PC-9 (cell line): ENCODE results near the gene HPN. TPM values are rescaled to one million over a fixed set of nuclear protein-coding genes. Genes with fewer than 3 reads are reported as not detected.
A peak's percentile ranks its signal among the peaks of the same experiment; 100 is the strongest.
"Not testable (repeated sequence)": the region's sequence is repeated elsewhere in the genome, so short reads cannot be mapped to it uniquely, and the experiment has no call there.

Experiments used
- BruUV-seq: library from RNA; stranded (reverse); fragments of 400-500 nt; replicated peaks from 2 replicates; lab custom pipeline; 2021; lab: Mats Ljungman, UMichigan
- CTCF ChIA-PET: fragments of 300-600 bp; sonication (Branson Sonifier 250); formaldehyde crosslinking; loops from one replicate; lab custom pipeline; 2022; ENCODE audit warnings: antibody characterized with exemption; lab: Charles Lee
- POLR2A ChIA-PET: fragments of 300-600 bp; sonication (Branson Sonifier 250); formaldehyde crosslinking; loops from one replicate; lab custom pipeline; 2022; ENCODE audit warnings: antibody characterized with exemption; ENCODE audit not compliant: unreplicated experiment; lab: Charles Lee
- DNase-seq, 2 experiments: peaks; one replicate each; pipeline versions ENCODE4 v3.0.0 to v3.0.0-alpha.2; 2015 to 2022; ENCODE audit warnings: mixed read lengths in 1 of 2
- H2AFZ ChIP-seq: fragments of 200-600 bp; sonication (generic); 2 replicates; pipeline ENCODE4 v1.8.1; 2017; ENCODE audit warnings: antibody characterized with exemption
- H3F3A ChIP-seq: fragments of 200-600 bp; sonication (generic); 2 replicates; pipeline ENCODE4 v1.8.1; 2017; ENCODE audit warnings: antibody characterized with exemption, mild to moderate bottlenecking, low read depth; ENCODE audit not compliant: insufficient read depth
- H3K27ac ChIP-seq: fragments of 200-600 bp; sonication (generic); 2 replicates; pipeline ENCODE4 v1.6.1; 2016; ENCODE audit warnings: mixed run types
- H3K27me3 ChIP-seq: fragments of 200-600 bp; sonication (generic); 2 replicates; pipeline ENCODE4 v1.6.1; 2016; ENCODE audit warnings: low read depth, mixed run types; ENCODE audit not compliant: insufficient read depth
- H3K36me3 ChIP-seq: fragments of 200-600 bp; sonication (generic); 2 replicates; pipeline ENCODE4 v1.6.1; 2016; ENCODE audit warnings: low read depth, mixed run types
- H3K4me1 ChIP-seq: fragments of 200-600 bp; sonication (generic); replicated peaks from 2 replicates; pipeline ENCODE4 v1.6.1; 2016; ENCODE audit warnings: mixed run types; ENCODE audit not compliant: insufficient read depth
- H3K4me2 ChIP-seq: fragments of 200-600 bp; sonication (generic); 2 replicates; pipeline ENCODE4 v1.6.1; 2017; ENCODE audit warnings: mixed run types
- H3K4me3 ChIP-seq: fragments of 200-600 bp; sonication (generic); 2 replicates; pipeline ENCODE4 v1.6.1; 2016; ENCODE audit warnings: mixed run types
- H3K79me2 ChIP-seq: fragments of 200-600 bp; sonication (generic); 2 replicates; pipeline ENCODE4 v1.6.1; 2017; ENCODE audit warnings: low read depth, mixed run types
- H3K9me2 ChIP-seq: fragments of 200-600 bp; sonication (generic); 2 replicates; pipeline ENCODE4 v1.8.1; 2017; ENCODE audit warnings: mild to moderate bottlenecking; ENCODE audit not compliant: insufficient read depth
- H3K9me3 ChIP-seq: fragments of 200-600 bp; sonication (generic); 2 replicates; pipeline ENCODE4 v1.8.1; 2016; ENCODE audit warnings: low read depth; ENCODE audit not compliant: insufficient read depth
- H4K20me1 ChIP-seq: fragments of 200-600 bp; sonication (generic); 2 replicates; pipeline ENCODE4 v1.8.1; 2017; ENCODE audit not compliant: insufficient read depth
- EZH2 ChIP-seq: fragments of 200-600 bp; sonication (generic); IDR thresholded peaks from 2 replicates; pipeline ENCODE4 v1.8.0; 2017; ENCODE audit warnings: antibody characterized with exemption, low read depth
- intact Hi-C: fragments of 100-400 bp; cut with micrococcal nuclease; formaldehyde crosslinking; loops from one replicate; pipeline ENCODE4 v1.10.0; 2022; ENCODE audit not compliant: unreplicated experiment
- total RNA-seq: library from RNA; stranded (reverse); gene quantifications from 2 replicates; pipeline ENCODE4 v1.2.3, GENCODE V29; 2021
- TF ChIP-seq, protein P1 (sequence below): fragments of 200-600 bp; sonication (generic); conservative IDR thresholded peaks from 2 replicates; pipeline ENCODE4 v1.6.1; 2017; ENCODE audit warnings: mixed run types, antibody characterized with exemption, mild to moderate bottlenecking, moderate library complexity

The HPN gene
- total RNA-seq, 1 experiment from 2014 or later = 12.3 TPM

DNA sequence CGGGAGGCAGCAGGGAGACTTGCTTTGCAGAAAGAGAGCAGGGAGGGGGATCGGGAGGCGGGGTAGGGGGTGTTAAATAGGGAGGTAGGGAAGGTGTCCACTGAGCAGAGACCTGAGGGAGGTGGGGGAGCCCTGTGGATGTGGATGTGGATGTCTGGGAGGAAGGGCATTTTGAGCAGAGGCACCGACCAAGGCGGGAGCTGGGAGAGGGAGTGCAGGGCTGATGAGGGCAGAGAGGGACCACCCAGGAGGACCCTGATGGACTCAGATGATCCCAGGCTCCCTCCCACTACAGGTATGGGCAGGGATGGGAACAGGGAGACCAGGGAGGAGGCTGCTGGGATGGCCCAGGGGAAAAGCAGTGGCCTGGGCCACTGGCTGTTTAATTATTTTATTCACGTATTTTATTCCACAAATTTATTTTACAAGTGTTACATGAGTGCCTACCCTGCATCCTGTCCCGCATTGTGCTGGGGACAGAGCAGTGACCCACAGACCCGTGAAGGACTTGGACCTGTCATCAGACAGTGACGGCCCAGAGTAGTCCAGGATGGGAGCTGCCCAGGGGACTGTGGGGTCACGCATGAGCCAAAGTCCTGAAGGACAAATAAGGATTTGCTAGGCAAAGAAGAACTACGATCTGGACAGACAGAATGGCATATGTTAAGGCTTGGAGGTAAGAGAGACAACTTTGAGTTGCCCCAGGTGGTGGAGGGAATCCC lies 36.1 kb upstream of the HPN start:
- no TSS peak for BruUV-seq
- Histone ChIP-seq H3F3A (peaks cover 54% of the 10 kb centered on the region), H3K36me3 (no peaks in the 10 kb centered on the region; the same call in 1 of the 2 replicates), H3K4me2 (peak overlapping the region; percentile 63), H2AFZ (no peak overlapping the region), H3K79me2 (peaks cover 26% of the 10 kb centered on the region), H3K4me3 (peak overlapping the region; percentile 24; the same call in 1 of the 2 replicates), H3K27me3 (no peaks in the 10 kb centered on the region), H3K9me3 (no peaks in the 10 kb centered on the region), H3K27ac (peak overlapping the region; percentile 69), H3K4me1 (peaks cover 44% of the 10 kb centered on the region), H4K20me1 (no peaks in the 10 kb centered on the region), H3K9me2 (no peaks in the 10 kb centered on the region)
- intact Hi-C loops = no loop called here
- ChIA-PET CTCF (interaction anchor here (1.2 kb wide), 1 partner anchor 136 kb away, joined by 5 read pairs; no protein-coding TSS in a partner anchor), POLR2A (interaction anchor here (0.5 to 0.6 kb wide), 3 partner anchors 60 to 620 kb away, joined by 5 to 27 read pairs (median 9); no protein-coding TSS in a partner anchor)
- DNase-seq = no peak
- no peak for TF ChIP-seq EZH2
- TF ChIP-seq, protein P1, sequence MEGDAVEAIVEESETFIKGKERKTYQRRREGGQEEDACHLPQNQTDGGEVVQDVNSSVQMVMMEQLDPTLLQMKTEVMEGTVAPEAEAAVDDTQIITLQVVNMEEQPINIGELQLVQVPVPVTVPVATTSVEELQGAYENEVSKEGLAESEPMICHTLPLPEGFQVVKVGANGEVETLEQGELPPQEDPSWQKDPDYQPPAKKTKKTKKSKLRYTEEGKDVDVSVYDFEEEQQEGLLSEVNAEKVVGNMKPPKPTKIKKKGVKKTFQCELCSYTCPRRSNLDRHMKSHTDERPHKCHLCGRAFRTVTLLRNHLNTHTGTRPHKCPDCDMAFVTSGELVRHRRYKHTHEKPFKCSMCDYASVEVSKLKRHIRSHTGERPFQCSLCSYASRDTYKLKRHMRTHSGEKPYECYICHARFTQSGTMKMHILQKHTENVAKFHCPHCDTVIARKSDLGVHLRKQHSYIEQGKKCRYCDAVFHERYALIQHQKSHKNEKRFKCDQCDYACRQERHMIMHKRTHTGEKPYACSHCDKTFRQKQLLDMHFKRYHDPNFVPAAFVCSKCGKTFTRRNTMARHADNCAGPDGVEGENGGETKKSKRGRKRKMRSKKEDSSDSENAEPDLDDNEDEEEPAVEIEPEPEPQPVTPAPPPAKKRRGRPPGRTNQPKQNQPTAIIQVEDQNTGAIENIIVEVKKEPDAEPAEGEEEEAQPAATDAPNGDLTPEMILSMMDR = no peak

DNA sequence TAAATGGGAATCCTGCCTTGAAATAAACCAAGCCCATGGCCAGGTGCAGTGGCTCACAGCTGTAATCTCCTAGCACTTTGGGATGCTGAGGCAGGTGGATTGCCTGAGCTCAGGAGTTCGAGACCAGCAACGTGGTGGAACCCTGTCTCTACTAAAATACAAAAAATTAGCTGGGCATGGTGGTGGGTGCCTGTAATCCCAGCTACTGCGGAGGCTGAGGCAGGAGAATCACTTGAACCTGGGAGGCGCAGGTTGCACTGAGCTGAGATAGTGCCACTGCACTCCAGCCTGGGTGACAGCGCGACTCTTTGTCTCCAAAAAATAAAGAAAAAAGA lies 35.5 kb upstream of the HPN start:
- H3F3A ChIP-seq = peaks cover 51% of the 10 kb centered on the region
- not testable (repeated sequence) for BruUV-seq, H3K9me3 ChIP-seq, H3K9me2 ChIP-seq, DNase-seq, H2AFZ ChIP-seq, H3K27me3 ChIP-seq, H3K36me3 ChIP-seq, H4K20me1 ChIP-seq
- ChIA-PET CTCF (interaction anchor here (0.9 to 1.2 kb wide), 2 partner anchors 61 to 135 kb away, joined by 3 to 5 read pairs; no protein-coding TSS in a partner anchor), POLR2A (interaction anchor here (0.6 kb wide), 3 partner anchors 20 to 260 kb away, joined by 5 to 9 read pairs (median 5); no protein-coding TSS in a partner anchor)
- peaks cover 22% of the 10 kb centered on the region for H3K79me2 ChIP-seq
- peak overlapping the region; percentile 63 for H3K4me2 ChIP-seq
- H3K4me1 ChIP-seq = peaks cover 44% of the 10 kb centered on the region
- H3K27ac ChIP-seq = peak overlapping the region; percentile 69
- intact Hi-C loops = loop anchor here (1.0 kb wide), 1 partner anchor 242 kb away; no protein-coding TSS in a partner anchor
- H3K4me3 ChIP-seq = peak overlapping the region; percentile 24; the same call in 1 of the 2 replicates

DNA sequence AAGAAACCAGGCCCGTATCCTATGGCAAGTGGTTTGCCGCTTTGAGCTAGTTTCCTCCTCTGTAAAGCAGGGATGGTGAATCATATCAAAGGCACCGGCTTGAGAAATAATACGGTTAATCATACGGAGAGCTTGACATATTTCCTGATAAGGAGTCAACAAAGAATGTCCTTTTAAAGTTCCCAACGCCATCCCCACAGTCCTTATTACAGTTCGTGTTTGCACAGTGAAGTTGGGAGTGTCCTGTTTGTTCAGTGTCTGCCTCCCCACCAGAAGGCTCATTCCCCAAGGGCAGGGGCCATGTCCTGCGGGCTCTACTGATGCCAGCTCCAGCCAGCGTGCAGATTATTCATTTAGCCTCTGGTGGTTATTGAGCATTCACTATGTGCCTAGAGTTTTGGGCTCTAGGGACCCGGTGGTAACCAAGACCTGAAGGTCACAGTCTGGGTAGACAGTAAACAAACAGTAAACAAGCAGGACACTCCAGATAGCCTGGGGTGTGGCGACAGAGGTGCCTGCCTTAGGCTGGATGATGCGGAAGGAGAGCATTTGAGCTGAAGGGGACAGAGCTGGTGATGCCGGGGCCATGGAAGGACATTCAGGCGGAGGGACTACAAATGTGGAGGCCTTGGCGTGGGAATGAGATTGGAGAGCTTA lies 35.1 kb upstream of the HPN start:
- H3K27me3 ChIP-seq = no peaks in the 10 kb centered on the region
- H3K9me2 ChIP-seq = no peaks in the 10 kb centered on the region
- ChIA-PET POLR2A (interaction anchor here (0.5 to 0.7 kb wide), 7 partner anchors 21 to 314 kb away, joined by 3 to 13 read pairs (median 5); no protein-coding TSS in a partner anchor), CTCF (interaction anchor here (0.9 to 1.2 kb wide), 2 partner anchors 60 to 135 kb away, joined by 3 to 5 read pairs; no protein-coding TSS in a partner anchor)
- H3K9me3 ChIP-seq = no peaks in the 10 kb centered on the region
- H3K79me2 ChIP-seq = peaks cover 17% of the 10 kb centered on the region
- no peaks in the 10 kb centered on the region for H4K20me1 ChIP-seq
- peaks cover 44% of the 10 kb centered on the region for H3K4me1 ChIP-seq
- H3K36me3 ChIP-seq = no peaks in the 10 kb centered on the region; the same call in 1 of the 2 replicates
- peak overlapping the region; percentile 69 for H3K27ac ChIP-seq
- peak; percentile 87 to 99 for DNase-seq
- no TSS peak for BruUV-seq
- no peak overlapping the region for H2AFZ ChIP-seq
- H3K4me2 ChIP-seq = peak overlapping the region; percentile 63
- intact Hi-C loops = loop anchor here (1.0 kb wide), 1 partner anchor 242 kb away; no protein-coding TSS in a partner anchor
- no peak for TF ChIP-seq EZH2
- TF ChIP-seq, protein P1 = no peak
- peaks cover 46% of the 10 kb centered on the region for H3F3A ChIP-seq
- H3K4me3 ChIP-seq = peak overlapping the region; percentile 24; the same call in 1 of the 2 replicates
